ENCODE measurements around the gene MYOF.

The MYOF gene

DNA sequence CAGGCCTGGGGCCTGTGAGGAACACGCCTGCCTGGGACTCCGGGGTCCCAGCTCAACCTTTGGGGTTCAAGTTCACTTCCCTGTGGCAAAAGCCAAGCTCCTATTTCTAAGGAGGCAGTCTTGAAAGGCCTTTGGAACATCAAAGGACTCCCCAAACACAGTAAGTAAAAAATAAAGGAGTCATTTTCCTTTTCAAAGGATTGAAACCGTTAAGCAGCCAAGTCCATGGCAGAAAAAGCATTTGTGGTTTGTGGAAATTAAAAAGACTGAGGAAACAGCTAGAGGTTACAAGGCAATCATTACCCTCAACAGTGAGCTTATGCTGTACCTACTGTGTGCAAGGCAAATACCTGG, 200.8 kb downstream of the MYOF start:
- H3K4me2 ChIP-seq (ENCODE audit: low read length), result no peak overlapping the region
- peak overlapping the region; percentile 25 for H4K91ac ChIP-seq (ENCODE audit: low read depth, low read length)
- H2AFZ ChIP-seq (ENCODE audit: insufficient read depth, low read length, poor library complexity), result no peak overlapping the region
- no peaks in the 10 kb centered on the region for H3K27me3 ChIP-seq (ENCODE audit: insufficient read depth, low read length)
- H3K23ac ChIP-seq (ENCODE audit: low read length), result no peak overlapping the region
- no peak overlapping the region for H3K18ac ChIP-seq (ENCODE audit: low read length)
- no peak overlapping the region for H2BK120ac ChIP-seq (ENCODE audit: insufficient read depth, low read length, poor library complexity)
- H3K79me2 ChIP-seq (ENCODE audit: control insufficient read depth, insufficient read depth, low read length, poor library complexity), result no peaks in the 10 kb centered on the region
- no peaks in the 10 kb centered on the region for H3K9me3 ChIP-seq (ENCODE audit: insufficient read depth, low read depth, low read length)
- H2BK12ac ChIP-seq (ENCODE audit: low read length), result no peak overlapping the region
- no peak for DNase-seq
- no peak overlapping the region for H3K4ac ChIP-seq (ENCODE audit: low read depth, low read length)
- H3K27ac ChIP-seq (ENCODE audit: low read depth, low read length), result no peak overlapping the region
- H2BK5ac ChIP-seq (ENCODE audit: low read depth, low read length, poor library complexity), result no peak overlapping the region
- no peak overlapping the region for H3K14ac ChIP-seq (ENCODE audit: low read length)
- H4K12ac ChIP-seq (ENCODE audit: low read depth, low read length), result no peak overlapping the region
- no peaks in the 10 kb centered on the region for H3K36me3 ChIP-seq (ENCODE audit: control insufficient read depth in 1 of 2, insufficient read depth in 2 of 2, low read length in 2 of 2)
- WGBS (ENCODE audit: extremely low coverage, insufficient coverage, insufficient read length), result no CpG with 5 or more reads among the region's 3 CpGs
- no peak overlapping the region for H4K8ac ChIP-seq (ENCODE audit: low read depth, low read length)
- H3K9ac ChIP-seq (ENCODE audit: low read length), result no peak overlapping the region
- no peaks in the 10 kb centered on the region for H3K4me1 ChIP-seq (ENCODE audit: control insufficient read depth in 1 of 2, insufficient read depth in 2 of 2, low read length in 2 of 2)
- no peaks in the 10 kb centered on the region for H3K79me1 ChIP-seq (ENCODE audit: low read length)
- H2AK5ac ChIP-seq (ENCODE audit: low read length), result no peak overlapping the region
- H3K4me3 ChIP-seq (ENCODE audit: low read depth, low read length), result no peak overlapping the region

DNA sequence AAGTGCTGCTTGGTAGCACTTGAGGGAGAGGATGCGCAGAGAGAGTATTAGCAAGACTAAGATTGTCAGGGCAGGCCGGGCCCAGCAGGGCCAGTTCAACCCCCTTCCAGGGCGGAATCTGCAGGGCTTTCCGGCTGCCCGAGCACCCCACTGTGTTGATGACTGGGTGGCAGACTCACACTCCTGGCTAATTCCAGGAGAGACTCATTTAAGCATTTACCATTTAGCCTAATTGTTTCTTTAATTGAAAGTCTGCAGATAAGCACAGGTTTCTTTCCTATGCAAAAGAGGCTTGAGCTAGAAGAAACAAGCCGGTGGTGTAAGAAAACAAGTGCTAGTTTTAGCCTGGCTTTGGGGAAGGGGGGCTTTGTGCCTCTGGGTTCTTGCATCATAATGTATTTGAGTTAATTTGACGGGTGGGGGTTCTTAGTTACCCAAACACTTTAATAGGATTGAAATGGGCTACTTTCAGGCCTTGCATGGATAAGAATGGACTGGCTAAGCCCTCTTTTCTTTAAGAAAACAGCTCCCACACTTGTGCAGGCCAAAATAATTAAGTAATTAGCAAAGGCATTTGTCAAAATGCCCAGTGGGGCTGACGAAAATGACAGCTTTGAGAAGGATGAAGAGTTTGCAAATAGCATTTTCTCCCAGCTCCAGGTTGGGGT, 201.3 kb downstream of the MYOF start:
- Histone ChIP-seq H3K4me3 (ENCODE audit: low read depth, low read length) (no peak overlapping the region), H3K79me1 (ENCODE audit: low read length) (no peaks in the 10 kb centered on the region), H2AFZ (ENCODE audit: insufficient read depth, low read length, poor library complexity) (no peak overlapping the region), H3K36me3 (ENCODE audit: control insufficient read depth in 1 of 2, insufficient read depth in 2 of 2, low read length in 2 of 2) (no peaks in the 10 kb centered on the region), H3K14ac (ENCODE audit: low read length) (no peak overlapping the region), H4K8ac (ENCODE audit: low read depth, low read length) (no peak overlapping the region), H2BK5ac (ENCODE audit: low read depth, low read length, poor library complexity) (no peak overlapping the region), H3K18ac (ENCODE audit: low read length) (no peak overlapping the region), H3K4ac (ENCODE audit: low read depth, low read length) (no peak overlapping the region), H4K12ac (ENCODE audit: low read depth, low read length) (no peak overlapping the region), H3K27me3 (ENCODE audit: insufficient read depth, low read length) (no peaks in the 10 kb centered on the region), H3K9me3 (ENCODE audit: insufficient read depth, low read depth, low read length) (no peaks in the 10 kb centered on the region), H2BK12ac (ENCODE audit: low read length) (no peak overlapping the region), H3K23ac (ENCODE audit: low read length) (no peak overlapping the region), H2BK120ac (ENCODE audit: insufficient read depth, low read length, poor library complexity) (no peak overlapping the region), H3K9ac (ENCODE audit: low read length) (no peak overlapping the region), H3K4me1 (ENCODE audit: control insufficient read depth in 1 of 2, insufficient read depth in 2 of 2, low read length in 2 of 2) (no peaks in the 10 kb centered on the region), H2AK5ac (ENCODE audit: low read length) (no peak overlapping the region), H3K27ac (ENCODE audit: low read depth, low read length) (no peak overlapping the region), H3K79me2 (ENCODE audit: control insufficient read depth, insufficient read depth, low read length, poor library complexity) (no peaks in the 10 kb centered on the region), H3K4me2 (ENCODE audit: low read length) (no peak overlapping the region), H4K91ac (ENCODE audit: low read depth, low read length) (no peak overlapping the region)
- no CpG with 5 or more reads among the region's 8 CpGs for WGBS (ENCODE audit: extremely low coverage, insufficient coverage, insufficient read length)
- DNase-seq, result no peak

DNA sequence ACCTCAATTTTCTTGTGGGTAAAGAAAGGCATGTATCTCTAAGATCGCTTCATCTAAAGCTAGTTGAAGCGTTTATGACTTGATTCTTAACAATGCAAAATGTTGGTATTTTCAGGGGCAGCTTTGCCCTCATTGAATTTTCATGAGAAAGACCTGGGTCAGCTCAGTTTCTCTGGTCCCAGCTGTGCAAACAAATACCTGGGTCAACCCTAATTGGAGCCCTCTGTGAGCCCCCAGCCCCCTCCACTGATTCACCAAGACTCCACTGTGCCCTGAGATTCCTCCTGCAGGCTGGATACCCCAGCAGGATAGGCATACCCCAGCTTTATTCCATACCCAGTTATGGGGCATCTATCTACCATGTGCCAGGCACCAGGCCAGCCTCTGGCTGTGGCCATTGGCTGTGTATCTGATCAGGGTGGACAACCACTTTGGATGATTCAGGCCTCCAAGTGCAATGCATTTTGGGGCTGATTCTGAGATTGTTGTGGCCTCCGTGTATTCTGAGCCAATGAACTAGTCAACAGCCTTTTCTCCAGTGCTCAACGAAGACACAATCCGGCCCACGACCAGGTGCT, 201.9 kb downstream of the MYOF start:
- no CpG with 5 or more reads among the region's 6 CpGs for WGBS (ENCODE audit: extremely low coverage, insufficient coverage, insufficient read length)
- no peaks in the 10 kb centered on the region for H3K27me3 ChIP-seq (ENCODE audit: insufficient read depth, low read length)

DNA sequence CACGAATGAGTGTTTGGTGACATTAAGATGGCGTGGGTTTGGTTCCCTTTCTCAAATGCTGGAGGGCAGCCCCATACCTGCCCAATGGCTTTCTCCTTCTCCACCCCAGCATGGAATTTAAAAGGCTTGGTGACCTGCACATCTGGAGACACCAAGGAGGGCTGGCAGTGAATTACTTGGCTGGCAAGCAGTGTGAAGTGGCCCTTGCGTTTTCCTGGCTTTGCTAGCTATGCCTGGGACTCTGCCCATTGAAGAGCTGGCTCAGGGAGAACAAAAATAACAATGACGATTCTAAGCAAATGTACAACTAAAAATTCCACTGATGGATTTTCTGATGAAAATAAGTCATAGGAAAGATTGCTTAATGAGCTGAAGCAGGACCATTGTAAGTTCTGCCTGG, 204.8 kb downstream of the MYOF start:
- no peaks in the 10 kb centered on the region for H3K36me3 ChIP-seq (ENCODE audit: control insufficient read depth in 1 of 2, insufficient read depth in 2 of 2, low read length in 2 of 2)
- H3K27ac ChIP-seq (ENCODE audit: low read depth, low read length), result no peak overlapping the region
- H3K18ac ChIP-seq (ENCODE audit: low read length), result no peak overlapping the region
- DNase-seq, result no peak
- H3K23ac ChIP-seq (ENCODE audit: low read length), result no peak overlapping the region
- no peak overlapping the region for H4K12ac ChIP-seq (ENCODE audit: low read depth, low read length)
- no peak overlapping the region for H2BK12ac ChIP-seq (ENCODE audit: low read length)
- H2AK5ac ChIP-seq (ENCODE audit: low read length), result no peak overlapping the region
- no peak overlapping the region for H2AFZ ChIP-seq (ENCODE audit: insufficient read depth, low read length, poor library complexity)
- no peak overlapping the region for H3K4ac ChIP-seq (ENCODE audit: low read depth, low read length)
- no peak overlapping the region for H2BK120ac ChIP-seq (ENCODE audit: insufficient read depth, low read length, poor library complexity)
- H3K4me3 ChIP-seq (ENCODE audit: low read depth, low read length), result no peak overlapping the region
- no peak overlapping the region for H4K91ac ChIP-seq (ENCODE audit: low read depth, low read length)
- H3K79me2 ChIP-seq (ENCODE audit: control insufficient read depth, insufficient read depth, low read length, poor library complexity), result no peaks in the 10 kb centered on the region
- no peaks in the 10 kb centered on the region for H3K27me3 ChIP-seq (ENCODE audit: insufficient read depth, low read length)
- WGBS (ENCODE audit: extremely low coverage, insufficient coverage, insufficient read length), result no CpG with 5 or more reads among the region's 4 CpGs
- H3K79me1 ChIP-seq (ENCODE audit: low read length), result peaks cover 6% of the 10 kb centered on the region
- no peak overlapping the region for H3K9ac ChIP-seq (ENCODE audit: low read length)
- H3K9me3 ChIP-seq (ENCODE audit: insufficient read depth, low read depth, low read length), result no peaks in the 10 kb centered on the region
- peaks cover 3 to 7% of the 10 kb centered on the region in 2 experiments for H3K4me1 ChIP-seq (ENCODE audit: control insufficient read depth in 1 of 2, insufficient read depth in 2 of 2, low read length in 2 of 2)
- no peak overlapping the region for H3K4me2 ChIP-seq (ENCODE audit: low read length)
- H3K14ac ChIP-seq (ENCODE audit: low read length), result no peak overlapping the region
- H4K8ac ChIP-seq (ENCODE audit: low read depth, low read length), result no peak overlapping the region
- H2BK5ac ChIP-seq (ENCODE audit: low read depth, low read length, poor library complexity), result no peak overlapping the region

More for the DNA sequence above, 201.9 kb downstream of the MYOF start:
- Histone ChIP-seq H3K36me3 (ENCODE audit: control insufficient read depth in 1 of 2, insufficient read depth in 2 of 2, low read length in 2 of 2) (no peaks in the 10 kb centered on the region), H3K79me1 (ENCODE audit: low read length) (no peaks in the 10 kb centered on the region), H3K4ac (ENCODE audit: low read depth, low read length) (no peak overlapping the region), H3K9ac (ENCODE audit: low read length) (no peak overlapping the region), H3K4me2 (ENCODE audit: low read length) (no peak overlapping the region), H4K12ac (ENCODE audit: low read depth, low read length) (no peak overlapping the region), H2BK12ac (ENCODE audit: low read length) (no peak overlapping the region), H2AK5ac (ENCODE audit: low read length) (no peak overlapping the region), H3K14ac (ENCODE audit: low read length) (no peak overlapping the region), H3K9me3 (ENCODE audit: insufficient read depth, low read depth, low read length) (no peaks in the 10 kb centered on the region), H3K18ac (ENCODE audit: low read length) (no peak overlapping the region), H2AFZ (ENCODE audit: insufficient read depth, low read length, poor library complexity) (no peak overlapping the region), H4K91ac (ENCODE audit: low read depth, low read length) (no peak overlapping the region), H2BK120ac (ENCODE audit: insufficient read depth, low read length, poor library complexity) (no peak overlapping the region), H4K8ac (ENCODE audit: low read depth, low read length) (no peak overlapping the region), H3K27ac (ENCODE audit: low read depth, low read length) (no peak overlapping the region), H3K4me1 (ENCODE audit: control insufficient read depth in 1 of 2, insufficient read depth in 2 of 2, low read length in 2 of 2) (no peaks in the 10 kb centered on the region), H2BK5ac (ENCODE audit: low read depth, low read length, poor library complexity) (no peak overlapping the region), H3K4me3 (ENCODE audit: low read depth, low read length) (no peak overlapping the region), H3K79me2 (ENCODE audit: control insufficient read depth, insufficient read depth, low read length, poor library complexity) (no peaks in the 10 kb centered on the region), H3K23ac (ENCODE audit: low read length) (no peak overlapping the region)
- no peak for DNase-seq

Data from trophoblast cell (in vitro differentiated cells and primary cell).